Prostate gland (tissue), 2 donors: Measurements from ENCODE around the gene SPAG6.

Experiments used
- CTCF ChIP-seq, 4 experiments: fragments of 200-600 bp in 2 of 4; fragments of 450-650 bp in 2 of 4; sonication (generic) in 2 of 4; IDR thresholded peaks; 1 replicate in 3 of 4; 2 replicates in 1 of 4; pipeline ENCODE4 v1.5.1; 2016 to 2019; ENCODE audit warnings: antibody characterized with exemption in 4 of 4, mild to moderate bottlenecking in 2 of 4, moderate library complexity in 2 of 4
- POLR2A ChIP-seq: fragments of 450-650 bp; IDR thresholded peaks from one replicate; pipeline ENCODE4 v1.6.1; 2016; ENCODE audit warnings: antibody characterized with exemption, mild to moderate bottlenecking
- POLR2AphosphoS5 ChIP-seq: sonication (generic); formaldehyde crosslinking; IDR thresholded peaks from one replicate; pipeline ENCODE4 v1.6.1; 2017; ENCODE audit warnings: antibody characterized with exemption

GRCh38 chr10:22344249-22344648 is 1.0 kb upstream of the SPAG6 start:
- TF ChIP-seq CTCF (IDR thresholded peaks at IDR 0.05), result no peak
- TF ChIP-seq POLR2A, result no peak
- TF ChIP-seq POLR2AphosphoS5, result no peak
